GM19025 (cell line): Measurements from ENCODE around the gene KIF26A.

Experiments used
- ATAC-seq: cut with Tn5 transposase; IDR thresholded peaks from one replicate; pipeline ENCODE4 v1.9.1; 2021; ENCODE audit warnings: mild to moderate bottlenecking, low read depth, moderate library complexity; ENCODE audit not compliant: unreplicated experiment

The KIF26A gene

DNA sequence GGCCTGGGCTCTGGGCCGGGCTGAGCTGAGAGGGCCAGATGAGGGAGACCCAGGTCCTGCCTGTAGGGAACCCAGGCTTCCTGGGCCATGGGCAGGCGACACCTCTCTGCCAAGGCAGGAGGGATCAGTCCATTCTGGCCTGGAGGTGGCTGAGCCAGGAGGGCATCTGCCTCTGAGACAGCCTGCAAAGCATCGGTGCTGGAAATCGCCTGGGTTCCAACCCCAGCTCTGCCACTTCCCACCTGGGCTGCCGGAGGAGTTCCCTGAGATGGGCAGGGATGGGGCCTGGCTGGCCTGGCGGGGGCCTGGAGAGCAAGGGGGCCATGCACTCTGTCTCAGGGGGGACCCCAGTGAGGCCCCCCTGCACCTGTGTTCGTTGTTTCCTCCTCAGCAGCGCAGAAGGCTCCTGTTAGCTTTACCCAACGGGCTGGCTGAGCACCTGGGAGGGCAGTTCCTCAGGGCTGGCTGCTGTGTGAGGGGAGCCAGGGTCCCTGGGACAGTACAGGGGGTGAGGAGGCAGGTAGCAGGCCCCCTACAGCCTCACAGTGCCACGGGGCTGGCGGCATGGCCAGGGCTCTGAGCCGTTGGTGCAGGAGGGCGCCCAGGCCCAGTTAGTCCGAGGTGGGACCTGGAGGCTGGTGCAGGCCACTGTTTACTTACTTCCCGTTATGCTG lies 50.5 kb downstream of the KIF26A start:
- no peak for ATAC-seq

DNA sequence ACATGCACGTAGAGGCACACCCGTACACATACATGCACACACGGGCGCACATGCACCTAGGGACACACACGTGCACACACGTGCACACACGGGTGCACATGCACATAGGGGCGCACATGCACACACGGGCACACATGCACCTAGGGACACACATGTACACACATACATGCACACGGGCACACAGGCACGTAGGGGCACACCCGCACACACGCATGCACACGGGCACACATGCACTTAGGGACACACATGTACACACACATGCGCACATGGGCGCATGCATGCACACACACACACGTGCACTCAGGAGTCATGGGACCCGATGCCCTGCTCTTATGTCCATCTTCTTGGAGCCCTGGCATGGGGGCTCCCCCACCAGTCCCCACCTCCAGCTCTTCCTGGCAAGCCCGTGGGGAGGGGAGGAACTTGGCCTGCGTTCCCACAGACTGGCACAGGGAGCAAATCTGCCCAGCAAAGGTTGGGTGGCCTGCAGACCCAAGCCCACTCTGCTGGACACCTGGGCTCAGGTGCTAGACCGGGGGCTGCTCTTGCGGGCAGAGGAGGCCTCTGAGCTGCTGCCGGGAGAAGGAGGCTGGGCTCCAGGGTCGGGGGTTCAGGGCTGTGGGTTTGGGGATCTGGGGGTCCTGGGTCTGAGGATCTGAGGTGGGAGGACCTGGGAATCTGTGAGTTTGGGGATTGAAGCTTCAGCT lies 51.4 kb downstream of the KIF26A start:
- ATAC-seq: no peak

DNA sequence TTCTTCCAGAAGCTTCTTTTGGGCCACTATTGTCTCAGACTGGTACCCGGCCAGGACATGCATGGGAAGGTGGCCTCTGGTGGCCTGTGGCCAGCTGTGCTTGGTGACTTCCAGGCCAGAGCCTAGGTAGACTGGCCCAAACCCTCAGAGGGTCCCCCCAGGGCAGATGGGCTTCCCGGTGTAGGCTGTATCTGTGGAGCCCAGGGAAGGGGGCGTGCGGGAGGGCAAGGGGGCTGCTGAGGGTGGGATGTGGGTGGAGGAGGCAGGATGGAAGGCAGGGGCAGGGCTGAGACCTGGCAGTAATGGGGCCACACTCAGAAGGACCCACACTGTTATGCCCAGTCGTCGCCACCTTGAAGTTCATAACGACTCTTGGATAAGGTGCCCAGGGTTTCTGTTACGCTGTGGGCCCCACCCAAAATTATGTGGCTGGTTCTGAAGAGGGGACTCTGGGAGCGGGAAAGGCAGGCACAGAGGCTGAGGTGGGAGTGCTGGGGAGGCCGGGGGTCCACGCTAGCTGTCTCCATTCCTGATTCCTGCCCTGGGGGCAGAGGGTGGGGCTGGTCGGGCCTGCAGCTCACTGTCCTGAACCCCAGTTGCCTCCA lies 52.1 kb downstream of the KIF26A start:
- no peak for ATAC-seq

DNA sequence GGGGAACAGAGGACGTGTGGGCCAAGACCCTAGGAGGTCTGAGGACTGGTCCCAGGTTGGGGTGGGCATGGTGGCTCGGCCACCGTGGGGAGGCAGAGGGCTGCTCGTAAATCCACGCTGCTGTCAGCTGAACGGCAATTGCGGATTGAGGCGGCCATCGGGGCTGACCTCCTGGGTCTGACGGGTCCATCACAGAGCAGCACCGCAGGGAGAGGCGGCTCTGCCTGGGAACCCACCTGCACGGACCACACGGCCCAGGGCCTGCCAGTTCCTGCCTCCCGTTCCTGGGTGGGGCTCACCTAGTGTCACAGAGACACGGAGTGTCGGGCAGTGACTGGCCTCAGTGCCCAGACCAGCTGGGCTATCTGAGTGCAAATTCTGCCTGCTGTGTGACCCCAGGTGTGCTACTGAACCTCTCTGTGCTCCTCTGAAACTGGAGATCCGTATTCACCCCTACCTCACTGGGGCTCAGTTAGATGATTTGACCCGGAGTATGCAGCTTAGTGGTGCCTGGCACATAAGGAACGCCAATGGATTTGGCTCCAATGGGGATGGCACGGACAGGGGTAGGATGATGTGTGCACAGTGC lies 53.1 kb downstream of the KIF26A start:
- no peak for ATAC-seq

DNA sequence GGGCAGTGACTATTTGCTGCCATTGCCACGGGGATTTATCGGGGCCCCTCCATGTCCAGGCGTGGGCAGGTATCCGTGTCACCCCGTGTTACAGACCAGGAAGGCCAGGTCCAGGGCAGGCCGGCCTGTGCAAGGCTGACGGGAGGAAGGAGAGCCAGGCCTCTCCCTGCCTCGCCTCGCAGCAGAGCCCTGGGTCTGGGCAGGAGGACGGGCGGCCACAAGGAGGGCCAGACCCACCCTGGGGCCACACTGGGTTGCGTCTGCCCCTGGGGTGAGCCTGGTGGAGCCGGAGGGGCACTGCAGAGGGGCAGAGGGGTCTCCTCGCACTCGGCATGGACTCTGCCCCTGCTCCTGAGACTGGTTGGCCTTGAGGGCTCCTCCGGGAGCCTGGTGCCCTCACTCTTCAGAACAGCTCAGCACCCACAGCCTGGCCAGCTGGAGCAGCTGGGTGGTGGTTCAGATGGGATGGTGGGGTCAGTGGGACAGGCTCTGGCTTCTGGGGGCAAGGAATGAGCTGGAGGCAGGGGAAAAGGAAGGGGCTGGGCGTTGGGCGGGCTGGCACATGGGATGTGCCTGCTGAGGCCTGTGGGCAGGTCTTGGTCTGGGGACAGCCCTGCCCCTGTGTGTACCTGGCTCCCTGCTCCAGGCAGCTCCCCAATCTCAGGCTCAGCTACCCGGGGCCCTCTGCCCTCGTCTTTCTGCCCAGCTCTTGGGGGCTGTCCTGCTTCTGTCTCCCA lies 53.9 kb downstream of the KIF26A start:
- no peak for ATAC-seq

DNA sequence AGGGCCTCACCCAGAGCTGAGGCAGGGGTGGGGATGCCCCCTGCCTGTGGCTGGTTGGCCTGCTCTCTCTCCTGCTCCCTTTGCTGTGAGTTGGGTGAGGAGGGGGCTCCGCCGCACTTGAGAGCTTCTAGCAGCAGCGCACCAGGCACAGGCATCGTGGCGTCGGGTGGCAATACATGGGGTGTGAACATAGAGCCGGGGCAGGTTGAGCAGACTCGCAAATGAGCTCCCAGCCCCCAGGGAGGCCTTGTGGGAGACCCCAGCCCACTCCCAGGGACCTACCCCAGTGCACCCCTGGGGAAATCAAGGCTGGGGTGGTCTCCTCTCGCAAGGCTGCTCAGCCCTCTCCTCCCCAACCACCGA lies 54.5 kb downstream of the KIF26A start:
- no peak for ATAC-seq

DNA sequence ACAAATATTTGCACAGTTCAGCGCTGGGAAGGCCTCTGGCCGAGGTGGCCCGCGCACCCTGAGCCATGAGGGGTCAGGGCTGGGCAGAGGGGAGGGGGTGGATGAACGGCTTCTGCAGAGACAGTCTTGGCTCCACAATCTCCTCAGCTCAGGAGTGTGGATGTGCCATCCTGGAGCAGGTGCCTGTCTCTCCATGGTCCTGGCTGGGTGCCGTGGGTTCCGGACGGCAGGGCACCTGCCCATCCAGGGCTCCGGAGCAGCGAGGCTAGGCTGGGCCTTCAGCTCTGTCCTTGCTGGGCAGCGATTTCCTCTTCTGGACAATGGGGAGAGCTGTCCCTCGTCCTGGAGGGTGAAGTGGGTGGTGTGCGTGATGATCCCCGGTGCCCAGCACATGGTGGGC lies 55.6 kb downstream of the KIF26A start:
- no peak for ATAC-seq

DNA sequence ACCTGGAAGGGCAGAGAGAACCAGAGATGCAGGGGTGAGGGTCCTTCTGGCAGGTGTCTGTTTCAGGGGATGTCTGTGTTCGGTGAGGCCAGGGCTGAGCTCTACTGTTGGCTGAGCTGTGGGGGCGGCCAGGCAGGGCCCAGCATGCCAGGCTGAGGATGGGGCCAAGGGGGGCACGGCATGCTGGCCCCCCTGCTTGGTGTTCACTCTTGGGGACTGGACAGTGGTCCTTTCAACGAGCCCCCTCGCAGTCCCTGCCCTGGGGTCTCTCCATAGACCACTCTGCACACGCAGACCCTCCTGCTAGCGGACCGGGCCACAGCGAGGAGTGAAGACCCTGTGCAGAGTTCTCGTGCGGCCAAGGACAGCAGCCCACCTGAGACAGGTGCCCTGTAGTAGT lies 56.3 kb downstream of the KIF26A start:
- ATAC-seq: no peak

DNA sequence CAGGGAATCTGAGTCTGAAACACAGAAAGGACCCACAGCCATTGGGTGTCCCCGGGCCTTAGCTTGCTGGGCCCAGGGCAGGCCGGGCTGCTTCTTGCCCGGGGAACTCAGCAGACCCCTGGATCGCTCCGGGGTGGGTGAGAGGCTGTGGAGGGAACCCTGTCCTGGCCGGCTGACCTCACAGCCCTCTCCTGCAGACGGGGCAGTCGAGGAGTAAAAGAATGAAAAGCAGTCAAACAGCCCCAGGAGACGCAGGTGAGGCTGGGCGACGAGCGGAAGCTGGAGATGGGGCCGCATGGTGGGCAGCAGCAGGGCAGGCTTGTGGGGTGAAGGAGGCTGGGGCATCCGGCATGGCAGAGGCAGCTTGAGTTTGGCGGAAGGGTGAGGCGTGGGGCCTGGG lies 57.0 kb downstream of the KIF26A start:
- ATAC-seq: no peak

DNA sequence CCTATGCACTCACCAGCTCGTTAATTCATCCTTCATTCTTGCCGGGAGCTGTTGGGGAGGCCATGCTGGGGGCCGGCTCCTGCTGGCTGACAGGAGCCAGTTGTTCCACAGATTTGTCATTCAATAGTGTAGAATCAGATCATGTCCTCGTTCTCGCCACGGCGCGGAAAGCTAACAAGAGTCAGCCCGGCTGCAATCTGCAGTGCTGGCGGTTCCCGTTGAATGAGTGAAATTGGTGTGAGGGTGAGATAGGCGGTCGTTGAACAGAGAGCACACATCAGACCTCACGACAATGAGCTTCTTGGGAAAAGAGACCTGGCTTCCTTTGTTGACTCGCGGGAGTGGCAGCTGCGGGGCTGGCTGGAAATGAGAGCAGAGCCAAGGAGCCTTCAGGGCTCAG lies 57.5 kb downstream of the KIF26A start:
- no peak for ATAC-seq

DNA sequence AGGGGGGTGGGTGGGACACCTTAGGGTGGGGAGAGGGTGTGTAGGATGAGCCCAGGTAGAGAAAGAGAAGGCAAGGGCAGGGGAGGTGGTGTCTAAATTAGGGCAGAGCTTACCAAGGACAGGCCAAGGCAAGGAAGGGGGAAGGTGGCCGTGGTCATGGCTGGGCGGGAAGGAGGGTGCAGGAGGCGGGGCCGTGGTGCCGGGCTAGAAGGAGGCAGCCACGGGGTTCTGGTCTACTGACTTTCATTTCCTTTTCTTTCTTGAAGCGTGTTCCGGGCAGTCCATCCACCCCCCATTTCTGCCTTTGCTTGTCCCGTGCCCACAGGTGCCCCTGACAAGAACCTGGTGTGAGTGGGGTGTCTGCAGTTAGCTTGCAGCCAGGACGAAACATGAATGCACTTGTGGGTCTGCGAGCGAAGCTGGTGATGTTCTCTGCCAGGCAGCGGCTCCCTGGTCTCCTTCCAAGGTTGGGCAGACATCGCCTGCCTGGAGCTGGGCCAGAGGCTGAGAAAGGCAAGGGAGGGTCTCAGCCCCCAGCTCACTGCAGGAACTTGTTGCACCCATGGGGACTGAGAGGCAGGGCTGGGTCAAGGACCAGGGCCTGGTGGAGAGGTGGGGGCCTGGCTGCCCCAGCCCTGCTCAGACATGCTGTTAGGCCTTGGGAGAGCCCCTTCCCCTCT lies 58.2 kb downstream of the KIF26A start:
- no peak for ATAC-seq

DNA sequence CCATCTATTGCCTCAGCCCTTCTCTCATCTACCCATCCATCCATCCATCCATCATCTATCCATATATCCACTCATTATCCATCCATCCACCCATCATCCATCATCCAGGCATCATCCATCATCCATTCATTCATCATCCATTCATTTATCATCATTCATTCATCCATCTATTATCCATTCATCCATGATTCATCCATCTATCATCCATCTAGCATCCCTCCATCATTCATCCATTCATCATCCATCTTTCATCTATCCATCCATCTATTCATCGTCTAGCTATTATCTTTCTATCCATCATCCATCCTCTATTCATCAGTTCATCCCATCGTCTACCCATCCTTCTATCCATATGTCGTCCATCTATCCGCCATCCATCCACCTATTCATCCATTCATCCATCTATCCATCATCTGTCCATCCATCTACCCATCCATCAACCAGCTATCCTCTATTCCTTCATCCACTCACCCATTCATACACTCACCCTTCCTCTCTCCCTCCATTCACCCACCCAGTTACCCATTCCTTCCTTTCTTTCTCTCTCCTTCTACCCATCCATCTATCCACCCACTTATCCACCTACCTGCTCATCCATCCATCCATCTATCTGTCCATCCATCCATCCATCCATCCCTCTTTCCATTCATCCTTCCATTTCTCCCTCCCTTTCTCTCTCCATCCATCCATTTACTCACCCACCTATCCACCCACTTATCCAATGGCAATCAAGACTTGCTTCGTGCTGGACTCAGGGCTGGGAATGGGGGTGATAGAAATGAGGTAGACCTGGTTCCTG lies 59.3 kb downstream of the KIF26A start:
- ATAC-seq: no peak

DNA sequence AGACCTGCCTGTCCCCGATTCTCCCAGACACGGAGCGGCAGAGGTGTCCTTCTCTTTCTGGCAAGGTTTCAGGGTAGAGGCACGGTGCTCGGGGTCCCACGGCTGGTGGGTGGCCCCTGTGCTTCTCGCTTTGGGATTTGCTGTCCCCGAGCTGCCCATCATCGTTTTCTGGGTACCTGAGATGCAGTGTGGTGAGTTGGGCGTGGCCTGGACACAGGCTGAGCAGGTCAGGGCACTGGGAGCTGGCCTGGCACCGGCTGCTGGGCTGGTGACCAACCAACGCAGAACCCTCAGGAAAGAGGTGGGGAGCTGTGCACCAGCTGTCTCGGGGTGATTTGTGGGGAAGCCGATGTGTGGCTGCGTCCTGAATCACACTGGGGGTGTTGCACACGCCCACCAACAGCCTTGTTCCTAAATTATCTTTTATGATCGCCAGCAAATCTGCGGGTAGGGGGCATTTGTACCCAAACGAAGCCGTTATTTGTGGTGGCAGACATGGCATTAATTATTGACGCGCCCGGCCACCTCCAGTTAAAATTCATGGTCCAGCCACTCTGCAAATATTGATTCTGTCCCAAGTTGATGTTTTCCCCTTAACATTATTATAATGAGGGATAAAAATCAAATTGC lies 61.0 kb downstream of the KIF26A start:
- ATAC-seq: no peak

DNA sequence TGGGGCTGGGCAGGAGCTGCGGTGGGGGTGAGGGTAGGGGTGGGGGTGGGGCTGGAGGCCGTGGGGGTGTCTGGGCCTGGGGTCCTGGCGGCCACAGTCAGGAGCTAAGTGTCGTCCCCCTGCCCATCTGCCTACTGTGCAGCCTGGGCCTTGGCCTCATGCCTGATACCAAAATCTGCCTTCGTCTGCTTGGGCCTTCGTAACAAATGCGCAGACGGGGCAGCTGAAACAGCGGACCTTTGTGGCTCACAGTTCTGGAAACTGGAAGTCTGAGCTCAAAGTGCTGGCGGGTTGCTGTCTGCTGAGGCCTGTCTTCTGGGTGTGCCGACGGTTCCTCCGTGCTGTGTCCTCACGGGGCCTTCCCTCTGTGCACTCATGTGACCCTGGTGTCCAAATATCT lies 61.7 kb downstream of the KIF26A start:
- no peak for ATAC-seq

DNA sequence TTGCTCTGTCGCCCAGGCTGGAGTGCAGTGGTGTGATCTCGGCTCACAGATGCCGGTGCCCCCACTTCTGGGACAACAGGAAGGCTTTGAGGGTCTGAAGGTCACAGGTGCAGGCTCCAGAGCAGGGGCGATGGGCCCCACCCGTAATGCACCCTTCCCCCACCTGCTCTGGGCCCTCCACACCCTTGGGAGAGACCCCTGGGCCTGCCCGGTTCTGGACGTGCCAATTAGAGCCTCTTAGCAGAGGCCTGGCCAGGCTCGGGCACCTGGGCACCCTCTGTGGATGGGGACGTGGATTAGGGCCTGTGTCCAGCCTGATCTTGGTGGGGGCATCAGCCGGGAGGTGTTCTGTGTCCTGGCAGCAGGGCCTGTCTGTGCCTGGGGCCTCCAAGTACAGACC lies 62.2 kb downstream of the KIF26A start:
- no peak for ATAC-seq

DNA sequence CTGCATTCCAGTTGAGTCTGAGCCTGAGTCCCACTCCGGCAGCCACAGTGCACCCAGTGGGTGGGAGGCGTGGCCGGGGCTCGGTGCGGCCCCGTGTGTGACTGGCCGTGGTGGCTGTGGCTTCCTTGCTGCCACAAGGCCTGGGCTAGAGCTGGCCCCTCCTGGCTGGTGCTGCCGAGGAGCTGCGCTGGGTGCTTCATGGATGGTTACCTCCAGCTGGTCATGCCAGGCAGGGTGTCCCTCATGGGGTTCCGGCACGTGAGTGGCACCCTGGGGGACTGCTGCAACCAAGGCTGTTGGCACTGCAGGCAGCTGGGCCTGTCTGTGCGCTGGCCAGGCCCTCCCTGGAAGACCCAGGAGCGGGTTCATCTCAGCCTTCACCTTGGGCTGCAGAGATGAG lies 62.7 kb downstream of the KIF26A start:
- ATAC-seq: no peak

DNA sequence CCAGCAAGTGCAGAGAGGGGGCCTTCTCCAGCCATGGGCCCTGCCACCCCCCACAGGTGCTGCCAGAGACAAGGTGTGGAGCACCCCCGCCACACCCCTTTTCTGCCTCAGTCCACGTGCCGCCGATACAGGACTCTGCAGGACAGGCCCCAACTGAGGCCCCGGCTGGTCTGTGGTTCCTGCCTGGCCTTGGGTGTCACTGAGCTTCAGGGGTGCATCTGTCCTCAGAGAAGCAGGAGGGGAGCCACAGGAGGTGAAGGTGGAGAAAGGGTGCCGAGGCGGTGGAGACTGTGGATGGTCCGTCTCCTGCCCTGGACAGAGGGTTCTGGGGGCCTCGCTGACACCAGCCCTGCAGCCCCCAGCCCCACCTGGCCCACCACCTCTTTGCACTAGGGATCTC lies 63.1 kb downstream of the KIF26A start:
- ATAC-seq: no peak

DNA sequence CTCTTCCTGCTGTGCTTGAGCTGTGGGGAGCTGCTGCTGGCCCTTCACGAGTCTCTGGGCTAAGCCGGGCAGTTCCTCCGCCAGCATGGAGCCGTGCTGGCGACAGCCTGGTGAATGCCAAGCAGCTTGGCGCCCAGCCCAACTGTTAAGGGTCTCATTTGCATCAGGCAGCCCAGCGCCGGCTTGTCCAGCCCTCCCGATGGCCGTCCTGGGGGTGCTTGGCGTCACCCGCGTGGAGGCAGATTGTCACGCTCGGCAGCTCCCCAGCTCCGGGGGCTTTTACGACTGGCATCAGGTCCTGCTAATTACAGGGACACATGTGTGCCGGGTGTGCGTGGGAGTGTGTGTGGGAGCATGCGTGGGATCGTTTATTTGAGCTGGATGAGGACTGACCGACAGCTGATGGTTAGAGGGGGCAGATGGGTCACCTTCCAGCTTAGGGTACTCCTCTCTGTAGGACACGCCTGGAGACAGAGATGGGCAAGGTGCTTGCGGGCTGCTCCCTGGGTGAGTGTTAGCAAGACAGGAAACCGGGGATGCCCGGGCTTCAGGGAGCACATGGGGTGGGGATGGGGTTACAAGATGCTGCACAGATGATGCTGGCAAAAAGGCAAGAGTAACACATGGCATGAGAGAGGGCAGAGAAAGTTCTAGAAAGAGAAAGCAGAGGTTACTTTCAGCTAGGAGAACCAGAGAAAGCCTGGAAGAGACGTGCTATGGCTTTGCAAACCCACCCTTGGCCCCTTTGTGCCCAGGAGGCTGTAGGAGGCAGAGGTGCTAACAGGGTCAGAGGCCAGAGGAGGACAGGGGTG lies 64.1 kb downstream of the KIF26A start:
- no peak for ATAC-seq

DNA sequence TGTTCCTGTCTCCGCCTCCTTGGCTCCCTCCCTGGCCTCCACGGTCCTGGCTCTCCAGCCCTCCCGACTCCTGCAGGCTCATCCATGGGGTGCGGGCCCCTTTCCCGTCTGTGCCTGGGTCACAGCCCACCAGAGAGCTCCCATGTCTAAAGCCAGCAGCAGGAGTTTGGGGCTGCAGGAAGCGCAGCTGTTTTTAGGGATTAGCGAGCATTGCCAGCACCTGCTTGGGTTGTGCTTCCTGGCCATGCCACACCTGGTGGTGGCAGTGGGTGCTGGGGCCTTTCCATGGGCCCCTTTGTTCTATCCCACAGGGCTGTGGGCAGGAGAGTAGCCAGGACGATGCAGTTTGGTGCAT lies 64.7 kb downstream of the KIF26A start:
- ATAC-seq: no peak
